IPS-15b (cell line): ENCODE measurements around the gene HADHB.

Source experiments
- H3K27me3 ChIP-seq: one replicate; pipeline ENCODE4 v1.6.1; 2013; ENCODE audit warnings: low read length; ENCODE audit not compliant: control insufficient read depth, insufficient read depth
- H3K36me3 ChIP-seq: one replicate; pipeline ENCODE4 v1.6.1; 2013; ENCODE audit warnings: low read length; ENCODE audit not compliant: control insufficient read depth, insufficient read depth
- H3K4me1 ChIP-seq: one replicate; pipeline ENCODE4 v1.6.1; 2013; ENCODE audit warnings: mild to moderate bottlenecking, low read length; ENCODE audit not compliant: control insufficient read depth, insufficient read depth
- H3K4me3 ChIP-seq: one replicate; pipeline ENCODE4 v1.5.1; 2013; ENCODE audit warnings: low read depth, low read length
- H3K9ac ChIP-seq: one replicate; pipeline ENCODE4 v1.6.1; 2013; ENCODE audit warnings: low read depth, mild to moderate bottlenecking, low read length
- H3K9me3 ChIP-seq: one replicate; pipeline ENCODE4 v1.6.1; 2013; ENCODE audit warnings: mild to moderate bottlenecking, low read length; ENCODE audit not compliant: control insufficient read depth, insufficient read depth

Gene HADHB

DNA sequence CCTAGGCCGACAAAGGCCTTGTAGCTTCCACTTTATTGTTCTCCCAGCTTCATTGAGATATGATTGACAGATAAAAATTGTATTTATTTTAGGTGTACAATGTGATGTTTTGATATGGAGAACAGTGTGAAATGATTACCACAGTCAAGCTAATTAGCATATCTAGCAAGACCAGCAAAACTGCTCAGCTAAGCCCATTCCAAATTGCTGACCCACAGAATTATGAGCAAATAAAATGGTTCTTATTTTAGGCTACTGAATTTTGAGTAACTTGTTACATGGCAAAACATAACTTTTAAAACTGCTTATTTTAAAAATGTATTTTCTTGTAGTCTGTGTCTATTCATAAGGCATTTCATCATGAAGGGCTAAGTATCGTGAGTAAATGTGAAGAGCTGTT is 92.6 kb downstream of the HADHB start:
- Histone ChIP-seq H3K4me1 (peaks cover 2% of the 10 kb centered on the region), H3K9ac (no peak overlapping the region), H3K36me3 (no peaks in the 10 kb centered on the region), H3K4me3 (no peak overlapping the region), H3K27me3 (no peaks in the 10 kb centered on the region), H3K9me3 (no peaks in the 10 kb centered on the region)
